IPS-15b (cell line): ENCODE measurements around the gene PPP1R14B.

Experiments used
- H3K27me3 ChIP-seq: one replicate; pipeline ENCODE4 v1.6.1; 2013; ENCODE audit warnings: low read length; ENCODE audit not compliant: control insufficient read depth, insufficient read depth
- H3K36me3 ChIP-seq: one replicate; pipeline ENCODE4 v1.6.1; 2013; ENCODE audit warnings: low read length; ENCODE audit not compliant: control insufficient read depth, insufficient read depth
- H3K4me1 ChIP-seq: one replicate; pipeline ENCODE4 v1.6.1; 2013; ENCODE audit warnings: mild to moderate bottlenecking, low read length; ENCODE audit not compliant: control insufficient read depth, insufficient read depth
- H3K4me3 ChIP-seq: one replicate; pipeline ENCODE4 v1.5.1; 2013; ENCODE audit warnings: low read depth, low read length
- H3K9ac ChIP-seq: one replicate; pipeline ENCODE4 v1.6.1; 2013; ENCODE audit warnings: low read depth, mild to moderate bottlenecking, low read length
- H3K9me3 ChIP-seq: one replicate; pipeline ENCODE4 v1.6.1; 2013; ENCODE audit warnings: mild to moderate bottlenecking, low read length; ENCODE audit not compliant: control insufficient read depth, insufficient read depth

Gene PPP1R14B

GRCh38 chr11:64238076-64238475 lies 8.7 kb downstream of the PPP1R14B start:
- H3K4me1 ChIP-seq, result peaks cover 4% of the 10 kb centered on the region
- H3K4me3 ChIP-seq, result no peak overlapping the region
- no peaks in the 10 kb centered on the region for H3K9me3 ChIP-seq
- H3K36me3 ChIP-seq, result peaks cover 12% of the 10 kb centered on the region
- H3K27me3 ChIP-seq, result no peaks in the 10 kb centered on the region
- H3K9ac ChIP-seq, result no peak overlapping the region

- Histone ChIP-seq H3K27me3 (no peaks in the 10 kb centered on the region), H3K4me1 (peaks cover 2% of the 10 kb centered on the region), H3K36me3 (peaks cover 12% of the 10 kb centered on the region), H3K9ac (no peak overlapping the region), H3K9me3 (no peaks in the 10 kb centered on the region), H3K4me3 (no peak overlapping the region)
Observed at GRCh38 chr11:64237484-64237951, 9.2 kb downstream of the PPP1R14B start.

- no peaks in the 10 kb centered on the region for H3K4me1 ChIP-seq
Observed at GRCh38 chr11:64235437-64236161, 11.1 kb downstream of the PPP1R14B start.

GRCh38 chr11:64234647-64235379 lies 11.9 kb downstream of the PPP1R14B start:
- H3K4me1 ChIP-seq, result no peaks in the 10 kb centered on the region
- no peak overlapping the region for H3K9ac ChIP-seq
- H3K4me3 ChIP-seq, result peak overlapping the region; percentile 47
- peaks cover 3% of the 10 kb centered on the region for H3K27me3 ChIP-seq
- no peaks in the 10 kb centered on the region for H3K9me3 ChIP-seq
- H3K36me3 ChIP-seq, result peaks cover 12% of the 10 kb centered on the region

More at GRCh38 chr11:64235437-64236161, 11.1 kb downstream of the PPP1R14B start:
- no peak overlapping the region for H3K9ac ChIP-seq
- H3K27me3 ChIP-seq, result peaks cover 3% of the 10 kb centered on the region
- no peaks in the 10 kb centered on the region for H3K9me3 ChIP-seq
- peaks cover 12% of the 10 kb centered on the region for H3K36me3 ChIP-seq
- H3K4me3 ChIP-seq, result peak overlapping the region; percentile 47

GRCh38 chr11:64233913-64234586 lies 12.7 kb downstream of the PPP1R14B start, which contains the start of gene VEGFB:
TSS of gene VEGFB (plus strand) at chr11:64234584. CDS start at chr11:64234834, 250 bp downstream.
- peak within 1 kb of the TSS; percentile 74 for H3K4me3 ChIP-seq
- H3K4me1 ChIP-seq, result no peaks in the 10 kb centered on the region
- peak within 1 kb of the TSS; percentile 32 for H3K9ac ChIP-seq

GRCh38 chr11:64232967-64233315 lies 13.8 kb downstream of the PPP1R14B start:
- Histone ChIP-seq H3K36me3 (peaks cover 10% of the 10 kb centered on the region), H3K4me1 (no peaks in the 10 kb centered on the region), H3K27me3 (peaks cover 3% of the 10 kb centered on the region), H3K4me3 (no peak overlapping the region), H3K9ac (no peak overlapping the region), H3K9me3 (no peaks in the 10 kb centered on the region)

More at GRCh38 chr11:64233913-64234586, 12.7 kb downstream of the PPP1R14B start, which contains the start of gene VEGFB:
- H3K36me3 ChIP-seq, result peaks cover 12% of the 10 kb centered on the region
- H3K9me3 ChIP-seq, result no peaks in the 10 kb centered on the region
- peaks cover 3% of the 10 kb centered on the region for H3K27me3 ChIP-seq

GRCh38 chr11:64232182-64232966 lies 14.4 kb downstream of the PPP1R14B start:
- H3K4me1 ChIP-seq, result no peaks in the 10 kb centered on the region
- H3K4me3 ChIP-seq, result no peak overlapping the region
- no peaks in the 10 kb centered on the region for H3K9me3 ChIP-seq
- H3K27me3 ChIP-seq, result peaks cover 3% of the 10 kb centered on the region
- no peak overlapping the region for H3K9ac ChIP-seq
- peaks cover 5% of the 10 kb centered on the region for H3K36me3 ChIP-seq

- H3K4me1 ChIP-seq, result no peaks in the 10 kb centered on the region
- peaks cover 3% of the 10 kb centered on the region for H3K27me3 ChIP-seq
- no peak overlapping the region for H3K4me3 ChIP-seq
- H3K9ac ChIP-seq, result no peak overlapping the region
- no peaks in the 10 kb centered on the region for H3K9me3 ChIP-seq
- peaks cover 5% of the 10 kb centered on the region for H3K36me3 ChIP-seq
Observed at GRCh38 chr11:64231546-64231945, 15.2 kb downstream of the PPP1R14B start.

GRCh38 chr11:64230985-64231365 lies 15.8 kb downstream of the PPP1R14B start:
- H3K27me3 ChIP-seq, result peaks cover 3% of the 10 kb centered on the region
- H3K4me1 ChIP-seq, result no peaks in the 10 kb centered on the region
- peak overlapping the region; percentile 79 for H3K4me3 ChIP-seq
- peak overlapping the region; percentile 73 for H3K9ac ChIP-seq
- H3K36me3 ChIP-seq, result peaks cover 5% of the 10 kb centered on the region
- H3K9me3 ChIP-seq, result no peaks in the 10 kb centered on the region

GRCh38 chr11:64230171-64230984 lies 16.4 kb downstream of the PPP1R14B start, which contains the start of gene DNAJC4:
TSS of gene DNAJC4 (plus strand) at chr11:64230548. CDS start at chr11:64230855, 307 bp downstream.
- no peaks in the 10 kb centered on the region for H3K4me1 ChIP-seq
- H3K9me3 ChIP-seq, result no peaks in the 10 kb centered on the region
- H3K9ac ChIP-seq, result peak within 1 kb of the TSS; percentile 73
- peak within 1 kb of the TSS; percentile 79 for H3K4me3 ChIP-seq
- H3K36me3 ChIP-seq, result no peaks in the 10 kb centered on the region
- peaks cover 3% of the 10 kb centered on the region for H3K27me3 ChIP-seq
